GM18867 (cell line): ENCODE data around the gene UNC5A.

Experiments used
- ATAC-seq: cut with Tn5 transposase; IDR thresholded peaks from one replicate; pipeline ENCODE4 v1.9.1; 2021; ENCODE audit warnings: mild to moderate bottlenecking, moderate library complexity; ENCODE audit not compliant: unreplicated experiment

Gene UNC5A

GRCh38 chr5:176844281-176844680 is 33.9 kb downstream of the UNC5A start:
- ATAC-seq: no peak

GRCh38 chr5:176844706-176845391 is 34.5 kb downstream of the UNC5A start:
- no peak for ATAC-seq

GRCh38 chr5:176845392-176845713 is 35.0 kb downstream of the UNC5A start:
- ATAC-seq: no peak

GRCh38 chr5:176846335-176847140 is 36.2 kb downstream of the UNC5A start:
- no peak for ATAC-seq

- no peak for ATAC-seq
Measured at GRCh38 chr5:176847148-176847547, 36.8 kb downstream of the UNC5A start.

GRCh38 chr5:176847726-176848290 is 37.4 kb downstream of the UNC5A start:
- no peak for ATAC-seq

- no peak for ATAC-seq
Measured at GRCh38 chr5:176848651-176849050, 38.3 kb downstream of the UNC5A start.

- ATAC-seq: no peak
Measured at GRCh38 chr5:176849611-176850227, 39.4 kb downstream of the UNC5A start.

GRCh38 chr5:176850371-176851245 is 40.2 kb downstream of the UNC5A start:
- ATAC-seq: no peak

GRCh38 chr5:176851380-176851779 is 41.0 kb downstream of the UNC5A start:
- ATAC-seq: no peak

GRCh38 chr5:176851871-176852658 is 41.7 kb downstream of the UNC5A start:
- ATAC-seq: no peak

- ATAC-seq: no peak
Measured at GRCh38 chr5:176853151-176853778, 42.9 kb downstream of the UNC5A start.

GRCh38 chr5:176854164-176854563 is 43.8 kb downstream of the UNC5A start:
- no peak for ATAC-seq

- no peak for ATAC-seq
Measured at GRCh38 chr5:176855598-176855997, 45.2 kb downstream of the UNC5A start.

- no peak for ATAC-seq
Measured at GRCh38 chr5:176856746-176857145, 46.4 kb downstream of the UNC5A start.

GRCh38 chr5:176857216-176857893 is 47.0 kb downstream of the UNC5A start:
- ATAC-seq: no peak

- ATAC-seq: no peak
Measured at GRCh38 chr5:176857894-176858273, 47.5 kb downstream of the UNC5A start.

- ATAC-seq: no peak
Measured at GRCh38 chr5:176859916-176860315, 49.6 kb downstream of the UNC5A start.

GRCh38 chr5:176860381-176860780 is 50.0 kb downstream of the UNC5A start:
- no peak for ATAC-seq
